ENCODE measurements around the gene LYPLAL1.

DNA sequence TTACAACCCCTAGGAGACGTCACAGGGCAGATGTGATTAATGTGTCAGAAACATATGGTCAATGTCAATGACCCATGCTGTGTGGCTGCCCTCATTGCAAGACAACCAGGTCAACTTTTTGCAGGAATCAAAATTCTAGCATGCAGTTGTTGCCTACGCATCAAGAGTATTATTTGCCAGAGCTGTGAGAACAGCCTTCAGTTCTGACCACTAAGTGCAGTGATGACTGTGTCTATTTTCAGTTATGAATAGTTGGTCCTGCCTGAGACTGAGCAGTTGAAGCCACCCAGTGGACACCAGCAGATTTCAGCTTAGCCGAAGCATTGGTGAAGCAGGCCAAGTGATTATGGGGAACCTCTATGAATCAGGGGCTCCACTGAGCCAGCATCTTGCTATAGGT is 47.3 kb downstream of the LYPLAL1 start:
- TF ChIP-seq TAF1 (IDR thresholded peaks at IDR 0.05; ENCODE audit: control insufficient read depth, extremely low read depth, insufficient read depth, low read length, severe bottlenecking) (no peak), CREB1 (IDR thresholded peaks at IDR 0.05) (no peak), CREB1 (CRISPR knock-in tag; IDR thresholded peaks at IDR 0.05) (no peak), POLR2A (conservative IDR thresholded peaks at IDR 0.05) (no peak), TSC22D4 (tag; IDR thresholded peaks at IDR 0.05) (no peak), CEBPB (tag; IDR thresholded peaks at IDR 0.05) (no peak), POLR2AphosphoS2 (IDR thresholded peaks at IDR 0.05; ENCODE audit: low read length) (no peak), NR3C1 (CRISPR knock-in tag; IDR thresholded peaks at IDR 0.05) (no peak), KDM5B (IDR thresholded peaks at IDR 0.05; ENCODE audit: insufficient replicate concordance, low read depth, low read length) (no peak), NCOA1 (IDR thresholded peaks at IDR 0.05; ENCODE audit: low read depth) (no peak), ZNF274 (IDR thresholded peaks at IDR 0.05; ENCODE audit: borderline replicate concordance, low read depth, low read length) (no peak)
- TF ChIP-seq, protein P1, sequence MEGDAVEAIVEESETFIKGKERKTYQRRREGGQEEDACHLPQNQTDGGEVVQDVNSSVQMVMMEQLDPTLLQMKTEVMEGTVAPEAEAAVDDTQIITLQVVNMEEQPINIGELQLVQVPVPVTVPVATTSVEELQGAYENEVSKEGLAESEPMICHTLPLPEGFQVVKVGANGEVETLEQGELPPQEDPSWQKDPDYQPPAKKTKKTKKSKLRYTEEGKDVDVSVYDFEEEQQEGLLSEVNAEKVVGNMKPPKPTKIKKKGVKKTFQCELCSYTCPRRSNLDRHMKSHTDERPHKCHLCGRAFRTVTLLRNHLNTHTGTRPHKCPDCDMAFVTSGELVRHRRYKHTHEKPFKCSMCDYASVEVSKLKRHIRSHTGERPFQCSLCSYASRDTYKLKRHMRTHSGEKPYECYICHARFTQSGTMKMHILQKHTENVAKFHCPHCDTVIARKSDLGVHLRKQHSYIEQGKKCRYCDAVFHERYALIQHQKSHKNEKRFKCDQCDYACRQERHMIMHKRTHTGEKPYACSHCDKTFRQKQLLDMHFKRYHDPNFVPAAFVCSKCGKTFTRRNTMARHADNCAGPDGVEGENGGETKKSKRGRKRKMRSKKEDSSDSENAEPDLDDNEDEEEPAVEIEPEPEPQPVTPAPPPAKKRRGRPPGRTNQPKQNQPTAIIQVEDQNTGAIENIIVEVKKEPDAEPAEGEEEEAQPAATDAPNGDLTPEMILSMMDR (IDR thresholded peaks at IDR 0.05 in 2 of 3, conservative IDR thresholded peaks at IDR 0.05 in 1 of 3; ENCODE audit: insufficient read depth in 2 of 3, low read depth in 1 of 3, low read length in 3 of 3): peak in 1 of 3 experiments; percentile 20; a peak in 1 of 6 replicates
- TF ChIP-seq, protein P2, sequence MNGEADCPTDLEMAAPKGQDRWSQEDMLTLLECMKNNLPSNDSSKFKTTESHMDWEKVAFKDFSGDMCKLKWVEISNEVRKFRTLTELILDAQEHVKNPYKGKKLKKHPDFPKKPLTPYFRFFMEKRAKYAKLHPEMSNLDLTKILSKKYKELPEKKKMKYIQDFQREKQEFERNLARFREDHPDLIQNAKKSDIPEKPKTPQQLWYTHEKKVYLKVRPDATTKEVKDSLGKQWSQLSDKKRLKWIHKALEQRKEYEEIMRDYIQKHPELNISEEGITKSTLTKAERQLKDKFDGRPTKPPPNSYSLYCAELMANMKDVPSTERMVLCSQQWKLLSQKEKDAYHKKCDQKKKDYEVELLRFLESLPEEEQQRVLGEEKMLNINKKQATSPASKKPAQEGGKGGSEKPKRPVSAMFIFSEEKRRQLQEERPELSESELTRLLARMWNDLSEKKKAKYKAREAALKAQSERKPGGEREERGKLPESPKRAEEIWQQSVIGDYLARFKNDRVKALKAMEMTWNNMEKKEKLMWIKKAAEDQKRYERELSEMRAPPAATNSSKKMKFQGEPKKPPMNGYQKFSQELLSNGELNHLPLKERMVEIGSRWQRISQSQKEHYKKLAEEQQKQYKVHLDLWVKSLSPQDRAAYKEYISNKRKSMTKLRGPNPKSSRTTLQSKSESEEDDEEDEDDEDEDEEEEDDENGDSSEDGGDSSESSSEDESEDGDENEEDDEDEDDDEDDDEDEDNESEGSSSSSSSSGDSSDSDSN (IDR thresholded peaks at IDR 0.05; ENCODE audit: borderline replicate concordance in 1 of 2, low read depth in 2 of 2, low read length in 2 of 2): no peak
- TF ChIP-seq, protein P3, sequence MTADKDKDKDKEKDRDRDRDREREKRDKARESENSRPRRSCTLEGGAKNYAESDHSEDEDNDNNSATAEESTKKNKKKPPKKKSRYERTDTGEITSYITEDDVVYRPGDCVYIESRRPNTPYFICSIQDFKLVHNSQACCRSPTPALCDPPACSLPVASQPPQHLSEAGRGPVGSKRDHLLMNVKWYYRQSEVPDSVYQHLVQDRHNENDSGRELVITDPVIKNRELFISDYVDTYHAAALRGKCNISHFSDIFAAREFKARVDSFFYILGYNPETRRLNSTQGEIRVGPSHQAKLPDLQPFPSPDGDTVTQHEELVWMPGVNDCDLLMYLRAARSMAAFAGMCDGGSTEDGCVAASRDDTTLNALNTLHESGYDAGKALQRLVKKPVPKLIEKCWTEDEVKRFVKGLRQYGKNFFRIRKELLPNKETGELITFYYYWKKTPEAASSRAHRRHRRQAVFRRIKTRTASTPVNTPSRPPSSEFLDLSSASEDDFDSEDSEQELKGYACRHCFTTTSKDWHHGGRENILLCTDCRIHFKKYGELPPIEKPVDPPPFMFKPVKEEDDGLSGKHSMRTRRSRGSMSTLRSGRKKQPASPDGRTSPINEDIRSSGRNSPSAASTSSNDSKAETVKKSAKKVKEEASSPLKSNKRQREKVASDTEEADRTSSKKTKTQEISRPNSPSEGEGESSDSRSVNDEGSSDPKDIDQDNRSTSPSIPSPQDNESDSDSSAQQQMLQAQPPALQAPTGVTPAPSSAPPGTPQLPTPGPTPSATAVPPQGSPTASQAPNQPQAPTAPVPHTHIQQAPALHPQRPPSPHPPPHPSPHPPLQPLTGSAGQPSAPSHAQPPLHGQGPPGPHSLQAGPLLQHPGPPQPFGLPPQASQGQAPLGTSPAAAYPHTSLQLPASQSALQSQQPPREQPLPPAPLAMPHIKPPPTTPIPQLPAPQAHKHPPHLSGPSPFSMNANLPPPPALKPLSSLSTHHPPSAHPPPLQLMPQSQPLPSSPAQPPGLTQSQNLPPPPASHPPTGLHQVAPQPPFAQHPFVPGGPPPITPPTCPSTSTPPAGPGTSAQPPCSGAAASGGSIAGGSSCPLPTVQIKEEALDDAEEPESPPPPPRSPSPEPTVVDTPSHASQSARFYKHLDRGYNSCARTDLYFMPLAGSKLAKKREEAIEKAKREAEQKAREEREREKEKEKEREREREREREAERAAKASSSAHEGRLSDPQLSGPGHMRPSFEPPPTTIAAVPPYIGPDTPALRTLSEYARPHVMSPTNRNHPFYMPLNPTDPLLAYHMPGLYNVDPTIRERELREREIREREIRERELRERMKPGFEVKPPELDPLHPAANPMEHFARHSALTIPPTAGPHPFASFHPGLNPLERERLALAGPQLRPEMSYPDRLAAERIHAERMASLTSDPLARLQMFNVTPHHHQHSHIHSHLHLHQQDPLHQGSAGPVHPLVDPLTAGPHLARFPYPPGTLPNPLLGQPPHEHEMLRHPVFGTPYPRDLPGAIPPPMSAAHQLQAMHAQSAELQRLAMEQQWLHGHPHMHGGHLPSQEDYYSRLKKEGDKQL (CRISPR knock-in tag; IDR thresholded peaks at IDR 0.05; ENCODE audit: borderline replicate concordance): no peak
- TF ChIP-seq, protein P4, sequence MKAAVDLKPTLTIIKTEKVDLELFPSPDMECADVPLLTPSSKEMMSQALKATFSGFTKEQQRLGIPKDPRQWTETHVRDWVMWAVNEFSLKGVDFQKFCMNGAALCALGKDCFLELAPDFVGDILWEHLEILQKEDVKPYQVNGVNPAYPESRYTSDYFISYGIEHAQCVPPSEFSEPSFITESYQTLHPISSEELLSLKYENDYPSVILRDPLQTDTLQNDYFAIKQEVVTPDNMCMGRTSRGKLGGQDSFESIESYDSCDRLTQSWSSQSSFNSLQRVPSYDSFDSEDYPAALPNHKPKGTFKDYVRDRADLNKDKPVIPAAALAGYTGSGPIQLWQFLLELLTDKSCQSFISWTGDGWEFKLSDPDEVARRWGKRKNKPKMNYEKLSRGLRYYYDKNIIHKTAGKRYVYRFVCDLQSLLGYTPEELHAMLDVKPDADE (conservative IDR thresholded peaks at IDR 0.05; ENCODE audit: control insufficient read depth, low read depth, low read length): no peak
